ENCODE data around the gene ZFYVE1.

The ZFYVE1 gene

GRCh38 chr14:72941286-72941985 lies 85.5 kb downstream of the ZFYVE1 start:
- no peak overlapping the region for H3K4me3 Mint-ChIP-seq
- H3K4me1 Mint-ChIP-seq (ENCODE audit: low read depth in 2 of 2) = peaks cover 14 to 16% of the 10 kb centered on the region in 2 donors
- no peak for ATAC-seq (replicated peaks)
- H3K27ac Mint-ChIP-seq = no peak overlapping the region
- peaks cover 54% of the 10 kb centered on the region for H3K36me3 Mint-ChIP-seq (ENCODE audit: insufficient read depth)
- no peaks in the 10 kb centered on the region for H3K27me3 Mint-ChIP-seq
- H3K9me3 Mint-ChIP-seq = no peaks in the 10 kb centered on the region
- no peak for DNase-seq

GRCh38 chr14:72939630-72940029 lies 87.3 kb downstream of the ZFYVE1 start:
- Mint-ChIP-seq H3K27ac (no peak overlapping the region), H3K27me3 (no peaks in the 10 kb centered on the region), H3K36me3 (ENCODE audit: insufficient read depth) (peaks cover 47% of the 10 kb centered on the region), H3K4me3 (no peak overlapping the region), H3K4me1 (ENCODE audit: low read depth in 2 of 2) (peaks cover 14 to 20% of the 10 kb centered on the region in 2 donors), H3K9me3 (no peaks in the 10 kb centered on the region)
- ATAC-seq (replicated peaks) (no peak), DNase-seq (no peak)

- H3K36me3 Mint-ChIP-seq (ENCODE audit: insufficient read depth) = peaks cover 3% of the 10 kb centered on the region
- ATAC-seq (replicated peaks) = no peak
- no peak for DNase-seq
- H3K9me3 Mint-ChIP-seq = no peaks in the 10 kb centered on the region
- H3K4me3 Mint-ChIP-seq = no peak overlapping the region
- peaks cover 23 to 24% of the 10 kb centered on the region in 2 donors for H3K4me1 Mint-ChIP-seq (ENCODE audit: low read depth in 2 of 2)
- no peak overlapping the region for H3K27ac Mint-ChIP-seq
- H3K27me3 Mint-ChIP-seq = no peaks in the 10 kb centered on the region
Observed at GRCh38 chr14:72932893-72933292, 94.0 kb downstream of the ZFYVE1 start.

- no peaks in the 10 kb centered on the region for H3K9me3 Mint-ChIP-seq
- H3K4me3 Mint-ChIP-seq = no peak overlapping the region
- no peak overlapping the region for H3K27ac Mint-ChIP-seq
- ATAC-seq (replicated peaks) (no peak), DNase-seq (no peak)
- H3K36me3 Mint-ChIP-seq (ENCODE audit: insufficient read depth) = peaks cover 2% of the 10 kb centered on the region
- H3K4me1 Mint-ChIP-seq (ENCODE audit: low read depth in 2 of 2) = peaks cover 17% of the 10 kb centered on the region in 2 donors
- H3K27me3 Mint-ChIP-seq = no peaks in the 10 kb centered on the region
Observed at GRCh38 chr14:72929316-72930080, 97.4 kb downstream of the ZFYVE1 start.

- H3K27ac Mint-ChIP-seq = no peak overlapping the region
- no peaks in the 10 kb centered on the region for H3K27me3 Mint-ChIP-seq
- H3K36me3 Mint-ChIP-seq (ENCODE audit: insufficient read depth) = peaks cover 2% of the 10 kb centered on the region
- ATAC-seq (replicated peaks) (no peak), DNase-seq (no peak)
- no peaks in the 10 kb centered on the region for H3K9me3 Mint-ChIP-seq
- no peak overlapping the region for H3K4me3 Mint-ChIP-seq
- H3K4me1 Mint-ChIP-seq (ENCODE audit: low read depth in 2 of 2) = peaks cover 16 to 17% of the 10 kb centered on the region in 2 donors
Observed at GRCh38 chr14:72928872-72929271, 98.0 kb downstream of the ZFYVE1 start.

- ATAC-seq (replicated peaks) (peak; percentile 87), DNase-seq (peak; percentile 87 to 91 (median 88))
- Mint-ChIP-seq H3K36me3 (ENCODE audit: insufficient read depth) (peaks cover 2% of the 10 kb centered on the region), H3K4me3 (peak within 1 kb of the TSS; percentile 88 to 92), H3K27me3 (peaks cover 0 to 11% of the 10 kb centered on the region in 2 donors), H3K27ac (peak within 1 kb of the TSS; percentile 72 to 89), H3K9me3 (no peaks in the 10 kb centered on the region), H3K4me1 (ENCODE audit: low read depth in 2 of 2) (peaks cover 13% of the 10 kb centered on the region in 2 donors)
Observed at GRCh38 chr14:72926292-72927028, 100.4 kb downstream of the ZFYVE1 start, which contains the start of gene DCAF4. Gene DCAF4, plus strand, starts transcription at chr14:72926464. Its CDS starts 11,515 bp downstream, at chr14:72937979.

- peaks cover 0 to 17% of the 10 kb centered on the region in 2 donors for H3K27me3 Mint-ChIP-seq
- H3K4me1 Mint-ChIP-seq (ENCODE audit: low read depth in 2 of 2) = peaks cover 13% of the 10 kb centered on the region in 2 donors
- H3K9me3 Mint-ChIP-seq = no peaks in the 10 kb centered on the region
- no peak for DNase-seq
- no peak for ATAC-seq (replicated peaks)
- peak overlapping the region; percentile 72 to 89 for H3K27ac Mint-ChIP-seq
- H3K36me3 Mint-ChIP-seq (ENCODE audit: insufficient read depth) = peaks cover 2% of the 10 kb centered on the region
- peak overlapping the region; percentile 88 to 92 for H3K4me3 Mint-ChIP-seq
Observed at GRCh38 chr14:72925815-72926291, 101.1 kb downstream of the ZFYVE1 start.

GRCh38 chr14:72925171-72925759 lies 101.6 kb downstream of the ZFYVE1 start:
- Mint-ChIP-seq H3K36me3 (ENCODE audit: insufficient read depth) (peaks cover 2% of the 10 kb centered on the region), H3K9me3 (no peaks in the 10 kb centered on the region), H3K4me1 (ENCODE audit: low read depth in 2 of 2) (peaks cover 8 to 13% of the 10 kb centered on the region in 2 donors), H3K4me3 (peak overlapping the region; percentile 88 to 92), H3K27ac (peak overlapping the region; percentile 72 to 89), H3K27me3 (peaks cover 0 to 22% of the 10 kb centered on the region in 2 donors)
- DNase-seq (no peak), ATAC-seq (replicated peaks) (no peak)

- Mint-ChIP-seq H3K4me3 (no peak overlapping the region), H3K4me1 (ENCODE audit: low read depth in 2 of 2) (peaks cover 8 to 13% of the 10 kb centered on the region in 2 donors), H3K27ac (no peak overlapping the region), H3K27me3 (peaks cover 8 to 32% of the 10 kb centered on the region in 2 donors), H3K36me3 (ENCODE audit: insufficient read depth) (peaks cover 2% of the 10 kb centered on the region), H3K9me3 (no peaks in the 10 kb centered on the region)
- ATAC-seq (replicated peaks) = no peak
- no peak for DNase-seq
Observed at GRCh38 chr14:72924337-72924736, 102.6 kb downstream of the ZFYVE1 start.

GRCh38 chr14:72921396-72921795 lies 105.5 kb downstream of the ZFYVE1 start:
- no peaks in the 10 kb centered on the region for H3K36me3 Mint-ChIP-seq (ENCODE audit: insufficient read depth)

GRCh38 chr14:72920008-72920407 lies 106.9 kb downstream of the ZFYVE1 start:
- H3K9me3 Mint-ChIP-seq = no peaks in the 10 kb centered on the region
- no peaks in the 10 kb centered on the region for H3K36me3 Mint-ChIP-seq (ENCODE audit: insufficient read depth)
- no peaks in the 10 kb centered on the region for H3K4me1 Mint-ChIP-seq (ENCODE audit: low read depth in 2 of 2)
- peaks cover 24 to 52% of the 10 kb centered on the region in 2 donors for H3K27me3 Mint-ChIP-seq
- no peak overlapping the region for H3K4me3 Mint-ChIP-seq
- ATAC-seq (replicated peaks) = no peak
- no peak overlapping the region for H3K27ac Mint-ChIP-seq
- no peak for DNase-seq

More at GRCh38 chr14:72921396-72921795, 105.5 kb downstream of the ZFYVE1 start:
- ATAC-seq (replicated peaks) (no peak), DNase-seq (no peak)
- Mint-ChIP-seq H3K4me1 (ENCODE audit: low read depth in 2 of 2) (peaks cover 5 to 7% of the 10 kb centered on the region in 2 donors), H3K4me3 (no peak overlapping the region), H3K9me3 (no peaks in the 10 kb centered on the region), H3K27ac (no peak overlapping the region), H3K27me3 (peaks cover 24 to 42% of the 10 kb centered on the region in 2 donors)

All from effector memory CD8-positive, alpha-beta T cell (primary cell).